ENCODE measurements around the gene SOBP. TPM values are rescaled to one million over a fixed set of nuclear protein-coding genes. Genes with fewer than 3 reads are reported as not detected.
A peak's percentile ranks its signal among the peaks of the same experiment; 100 is the strongest.

SOBP gene
- total RNA-seq, 2 donors from 2014 or later, result 1.5 to 1.9 TPM

GRCh38 chr6:107653183-107653580 lies 163.3 kb downstream of the SOBP start:
- H3K9ac ChIP-seq (ENCODE audit: extremely low read depth, low read length, poor library complexity, severe bottlenecking), result no peak overlapping the region
- Mint-ChIP-seq H3K27ac (no peak overlapping the region), H3K9me3 (no peaks in the 10 kb centered on the region), H3K4me3 (no peak overlapping the region), H3K4me1 (peaks cover 20% of the 10 kb centered on the region), H3K27me3 (ENCODE audit: insufficient read depth) (no peaks in the 10 kb centered on the region), H3K36me3 (ENCODE audit: low read depth) (no peaks in the 10 kb centered on the region)
- no peak for TF ChIP-seq CTCF (conservative IDR thresholded peaks at IDR 0.05)
- H3K4me3 ChIP-seq (ENCODE audit: low read length), result no peak overlapping the region
- H3K27ac ChIP-seq (ENCODE audit: low read depth, low read length), result no peak overlapping the region
- H3K27me3 ChIP-seq (ENCODE audit: control insufficient read depth, insufficient read depth, low read length, poor library complexity, severe bottlenecking), result no peaks in the 10 kb centered on the region
- H3K4me1 ChIP-seq (ENCODE audit: control insufficient read depth, insufficient read depth, low read length), result peaks cover 4% of the 10 kb centered on the region
- peaks cover 8% of the 10 kb centered on the region for H3K9me3 ChIP-seq (ENCODE audit: control insufficient read depth, low read length)
- 93 to 97% methylated on average over 9 to 10 of the region's 10 CpGs for WGBS, 2 experiments (ENCODE audit: insufficient coverage in 1 of 2, insufficient read length in 1 of 2)
- H3K36me3 ChIP-seq (ENCODE audit: control insufficient read depth, insufficient read depth, low read length), result no peaks in the 10 kb centered on the region
- no peak for DNase-seq

GRCh38 chr6:107653861-107654394 lies 164.0 kb downstream of the SOBP start:
- TF ChIP-seq CTCF (conservative IDR thresholded peaks at IDR 0.05), result no peak
- Histone ChIP-seq H3K27me3 (ENCODE audit: control insufficient read depth, insufficient read depth, low read length, poor library complexity, severe bottlenecking) (no peaks in the 10 kb centered on the region), H3K4me3 (ENCODE audit: low read length) (no peak overlapping the region), H3K27ac (ENCODE audit: low read depth, low read length) (no peak overlapping the region), H3K9ac (ENCODE audit: extremely low read depth, low read length, poor library complexity, severe bottlenecking) (no peak overlapping the region), H3K9me3 (ENCODE audit: control insufficient read depth, low read length) (peaks cover 8% of the 10 kb centered on the region), H3K36me3 (ENCODE audit: control insufficient read depth, insufficient read depth, low read length) (no peaks in the 10 kb centered on the region), H3K4me1 (ENCODE audit: control insufficient read depth, insufficient read depth, low read length) (peaks cover 4% of the 10 kb centered on the region)
- Mint-ChIP-seq H3K27ac (no peak overlapping the region), H3K4me1 (peaks cover 20% of the 10 kb centered on the region), H3K36me3 (ENCODE audit: low read depth) (no peaks in the 10 kb centered on the region), H3K27me3 (ENCODE audit: insufficient read depth) (no peaks in the 10 kb centered on the region), H3K9me3 (no peaks in the 10 kb centered on the region), H3K4me3 (no peak overlapping the region)
- DNase-seq, result no peak
- WGBS, 2 experiments (ENCODE audit: insufficient coverage in 1 of 2, insufficient read length in 1 of 2), result 89 to 100% methylated on average over 1 to 3 of the region's 3 CpGs

GRCh38 chr6:107654764-107655163 lies 164.8 kb downstream of the SOBP start:
- no peak overlapping the region for H3K9ac ChIP-seq (ENCODE audit: extremely low read depth, low read length, poor library complexity, severe bottlenecking)
- Mint-ChIP-seq H3K36me3 (ENCODE audit: low read depth) (no peaks in the 10 kb centered on the region), H3K4me3 (no peak overlapping the region), H3K27me3 (ENCODE audit: insufficient read depth) (no peaks in the 10 kb centered on the region), H3K4me1 (peaks cover 20% of the 10 kb centered on the region), H3K9me3 (no peaks in the 10 kb centered on the region), H3K27ac (peak overlapping the region; percentile 13)
- no peak overlapping the region for H3K27ac ChIP-seq (ENCODE audit: low read depth, low read length)
- H3K4me3 ChIP-seq (ENCODE audit: low read length), result no peak overlapping the region
- DNase-seq, result no peak
- peaks cover 8% of the 10 kb centered on the region for H3K9me3 ChIP-seq (ENCODE audit: control insufficient read depth, low read length)
- H3K4me1 ChIP-seq (ENCODE audit: control insufficient read depth, insufficient read depth, low read length), result peaks cover 4% of the 10 kb centered on the region
- WGBS, 2 experiments (ENCODE audit: insufficient coverage in 1 of 2, insufficient read length in 1 of 2), result 90 to 95% methylated on average over 4 of the region's 4 CpGs
- TF ChIP-seq CTCF (conservative IDR thresholded peaks at IDR 0.05), result no peak
- no peaks in the 10 kb centered on the region for H3K36me3 ChIP-seq (ENCODE audit: control insufficient read depth, insufficient read depth, low read length)
- H3K27me3 ChIP-seq (ENCODE audit: control insufficient read depth, insufficient read depth, low read length, poor library complexity, severe bottlenecking), result no peaks in the 10 kb centered on the region

Measured in endodermal cell (in vitro differentiated cells).